OCI-LY3 (cell line): ENCODE data around the gene CD200.

Experiments
- EZH2phosphoT487 ChIP-seq: fragments of 200-600 bp; shearing (Covaris generic); IDR thresholded peaks from 2 replicates; pipeline ENCODE4 v1.6.1; 2018; ENCODE audit warnings: antibody characterized with exemption, mixed run types, low read depth
- TF ChIP-seq, protein P1 (sequence below): fragments of 200-600, 300-600 bp; sonication (generic); IDR thresholded peaks from 2 replicates; pipeline ENCODE4 v1.5.1; 2014; ENCODE audit warnings: antibody characterized with exemption, low read length, low read depth

DNA sequence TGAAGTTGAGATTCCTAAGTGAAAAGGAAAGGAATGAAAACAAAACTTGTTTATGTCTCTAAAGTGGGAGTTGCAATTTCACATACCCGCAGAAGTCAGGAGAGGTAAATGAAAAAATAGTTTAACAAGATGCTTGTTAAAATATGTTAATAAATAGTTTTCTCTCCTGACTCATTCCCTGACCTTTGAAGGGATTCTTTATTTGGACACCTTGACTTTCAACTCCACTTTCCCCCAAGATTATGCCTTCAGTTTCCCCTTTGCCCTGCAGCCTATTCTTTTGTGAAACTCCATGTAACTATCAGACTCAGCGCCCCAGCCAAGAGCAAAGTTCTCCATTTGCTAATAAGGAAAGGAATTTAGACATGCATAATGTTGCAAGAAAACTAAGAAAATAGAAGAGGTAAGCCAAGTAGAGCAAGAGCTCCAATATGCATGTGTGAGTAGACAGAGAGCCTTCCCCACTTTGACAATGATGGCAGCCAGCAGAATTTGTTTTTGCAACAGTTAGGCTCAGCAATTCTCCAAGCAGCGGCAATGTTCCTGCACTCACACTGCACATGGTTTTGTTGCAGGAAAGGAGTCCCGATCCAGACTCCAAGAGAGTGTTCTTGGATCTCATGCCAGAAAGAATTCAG, 61.2 kb downstream of the CD200 start:
- TF ChIP-seq, protein P1, sequence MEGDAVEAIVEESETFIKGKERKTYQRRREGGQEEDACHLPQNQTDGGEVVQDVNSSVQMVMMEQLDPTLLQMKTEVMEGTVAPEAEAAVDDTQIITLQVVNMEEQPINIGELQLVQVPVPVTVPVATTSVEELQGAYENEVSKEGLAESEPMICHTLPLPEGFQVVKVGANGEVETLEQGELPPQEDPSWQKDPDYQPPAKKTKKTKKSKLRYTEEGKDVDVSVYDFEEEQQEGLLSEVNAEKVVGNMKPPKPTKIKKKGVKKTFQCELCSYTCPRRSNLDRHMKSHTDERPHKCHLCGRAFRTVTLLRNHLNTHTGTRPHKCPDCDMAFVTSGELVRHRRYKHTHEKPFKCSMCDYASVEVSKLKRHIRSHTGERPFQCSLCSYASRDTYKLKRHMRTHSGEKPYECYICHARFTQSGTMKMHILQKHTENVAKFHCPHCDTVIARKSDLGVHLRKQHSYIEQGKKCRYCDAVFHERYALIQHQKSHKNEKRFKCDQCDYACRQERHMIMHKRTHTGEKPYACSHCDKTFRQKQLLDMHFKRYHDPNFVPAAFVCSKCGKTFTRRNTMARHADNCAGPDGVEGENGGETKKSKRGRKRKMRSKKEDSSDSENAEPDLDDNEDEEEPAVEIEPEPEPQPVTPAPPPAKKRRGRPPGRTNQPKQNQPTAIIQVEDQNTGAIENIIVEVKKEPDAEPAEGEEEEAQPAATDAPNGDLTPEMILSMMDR: no peak
- no peak for TF ChIP-seq EZH2phosphoT487
